GM12872 (cell line): ENCODE measurements around the gene STIM2.

ENCODE experiments used
- CTCF ChIP-seq: IDR thresholded peaks from 3 replicates; pipeline ENCODE4 v1.5.1; 2011; ENCODE audit warnings: low read depth, mild to moderate bottlenecking, low read length, moderate library complexity; ENCODE audit not compliant: insufficient read depth

STIM2 gene

GRCh38 chr4:26874110-26874509, 13.5 kb downstream of the STIM2 start:
- no peak for TF ChIP-seq CTCF

- no peak for TF ChIP-seq CTCF
Observed at GRCh38 chr4:26877406-26877805, 16.8 kb downstream of the STIM2 start.

- no peak for TF ChIP-seq CTCF
Observed at GRCh38 chr4:26877961-26878360, 17.3 kb downstream of the STIM2 start.

- TF ChIP-seq CTCF, result no peak
Observed at GRCh38 chr4:26878794-26879391, 18.3 kb downstream of the STIM2 start.

GRCh38 chr4:26879805-26880204, 19.2 kb downstream of the STIM2 start:
- no peak for TF ChIP-seq CTCF

GRCh38 chr4:26884026-26884425, 23.4 kb downstream of the STIM2 start:
- no peak for TF ChIP-seq CTCF

- TF ChIP-seq CTCF, result no peak
Observed at GRCh38 chr4:26884486-26884988, 23.9 kb downstream of the STIM2 start.
